ENCODE data around the gene PPIL6.

DNA sequence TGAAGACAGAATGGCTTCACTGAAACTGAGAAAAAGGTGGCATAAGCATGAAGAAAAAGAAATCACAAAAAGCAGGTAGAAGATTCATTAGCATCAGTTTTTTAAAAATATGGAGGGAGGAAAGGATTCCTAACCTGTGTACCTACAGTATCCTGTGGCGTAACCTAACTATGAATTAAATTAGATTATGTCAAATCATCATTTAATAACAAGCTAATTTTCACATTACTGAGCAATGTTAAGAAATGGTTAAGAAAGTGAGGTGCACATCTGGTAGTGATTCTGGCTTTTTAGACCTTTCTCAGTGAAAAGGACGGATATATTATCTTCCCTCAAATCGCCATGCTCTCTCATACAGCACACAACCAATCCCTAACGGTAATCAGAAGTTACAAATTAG, 70.7 kb downstream of the PPIL6 start:
- TF ChIP-seq, protein P1, sequence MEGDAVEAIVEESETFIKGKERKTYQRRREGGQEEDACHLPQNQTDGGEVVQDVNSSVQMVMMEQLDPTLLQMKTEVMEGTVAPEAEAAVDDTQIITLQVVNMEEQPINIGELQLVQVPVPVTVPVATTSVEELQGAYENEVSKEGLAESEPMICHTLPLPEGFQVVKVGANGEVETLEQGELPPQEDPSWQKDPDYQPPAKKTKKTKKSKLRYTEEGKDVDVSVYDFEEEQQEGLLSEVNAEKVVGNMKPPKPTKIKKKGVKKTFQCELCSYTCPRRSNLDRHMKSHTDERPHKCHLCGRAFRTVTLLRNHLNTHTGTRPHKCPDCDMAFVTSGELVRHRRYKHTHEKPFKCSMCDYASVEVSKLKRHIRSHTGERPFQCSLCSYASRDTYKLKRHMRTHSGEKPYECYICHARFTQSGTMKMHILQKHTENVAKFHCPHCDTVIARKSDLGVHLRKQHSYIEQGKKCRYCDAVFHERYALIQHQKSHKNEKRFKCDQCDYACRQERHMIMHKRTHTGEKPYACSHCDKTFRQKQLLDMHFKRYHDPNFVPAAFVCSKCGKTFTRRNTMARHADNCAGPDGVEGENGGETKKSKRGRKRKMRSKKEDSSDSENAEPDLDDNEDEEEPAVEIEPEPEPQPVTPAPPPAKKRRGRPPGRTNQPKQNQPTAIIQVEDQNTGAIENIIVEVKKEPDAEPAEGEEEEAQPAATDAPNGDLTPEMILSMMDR (IDR thresholded peaks at IDR 0.05; ENCODE audit: low read depth, low read length, poor library complexity, severe bottlenecking) = no peak
- TF ChIP-seq EZH2phosphoT487 (IDR thresholded peaks at IDR 0.05; ENCODE audit: borderline replicate concordance, low read length) = no peak

Measured in DOHH2 (cell line).